PFSK-1 (cell line): ENCODE measurements around the gene AUH.

Experiments used
- FOXP2 ChIP-seq: optimal IDR thresholded peaks from 2 replicates; pipeline ENCODE3; 2011; ENCODE audit warnings: borderline replicate concordance, control low read depth, inconsistent platforms; ENCODE audit not compliant: insufficient read depth; ENCODE audit errors: extremely low read length, extremely low read depth
- POLR2AphosphoS5 ChIP-seq: IDR thresholded peaks from 2 replicates; pipeline ENCODE4 v1.6.1; 2012; ENCODE audit warnings: low read depth, mild to moderate bottlenecking, control low read depth, low read length, moderate library complexity
- REST ChIP-seq, 2 experiments: IDR thresholded peaks; 2 replicates each; pipeline versions ENCODE4 v1.6.1 to v1.8.0; 2011 to 2012; ENCODE audit warnings: low read depth in 2 of 2, low read length in 2 of 2, control low read depth in 1 of 2, inconsistent platforms in 1 of 2, mild to moderate bottlenecking in 1 of 2, moderate library complexity in 1 of 2; ENCODE audit not compliant: insufficient read depth in 1 of 2
- SIN3A ChIP-seq: IDR thresholded peaks from 2 replicates; pipeline ENCODE4 v1.6.1; 2012; ENCODE audit warnings: mild to moderate bottlenecking, low read length, moderate library complexity, borderline replicate concordance; ENCODE audit not compliant: insufficient read depth
- TAF1 ChIP-seq: IDR thresholded peaks from 2 replicates; pipeline ENCODE4 v1.6.1; 2012; ENCODE audit warnings: low read length, control low read depth, borderline replicate concordance; ENCODE audit not compliant: insufficient read depth

The AUH gene

GRCh38 chr9:91222457-91222856 lies 139.3 kb downstream of the AUH start:
- no peak for TF ChIP-seq POLR2AphosphoS5
- TF ChIP-seq REST (IDR thresholded peaks at IDR 0.05; ENCODE audit: insufficient read depth in 1 of 2, low read depth in 2 of 2, low read length in 2 of 2), result no peak
- no peak for TF ChIP-seq TAF1

- TF ChIP-seq SIN3A (no peak), FOXP2 (no peak), TAF1 (no peak), POLR2AphosphoS5 (no peak), REST (IDR thresholded peaks at IDR 0.05; ENCODE audit: insufficient read depth in 1 of 2, low read depth in 2 of 2, low read length in 2 of 2) (no peak)
These were observed 140.4 kb downstream of the AUH start for GRCh38 chr9:91221332-91221731.

GRCh38 chr9:91220491-91221135 lies 141.1 kb downstream of the AUH start:
- TF ChIP-seq POLR2AphosphoS5, result no peak
- no peak for TF ChIP-seq SIN3A
- TF ChIP-seq TAF1, result no peak
- no peak for TF ChIP-seq FOXP2
- no peak for TF ChIP-seq REST (IDR thresholded peaks at IDR 0.05; ENCODE audit: insufficient read depth in 1 of 2, low read depth in 2 of 2, low read length in 2 of 2)

- TF ChIP-seq REST (IDR thresholded peaks at IDR 0.05; ENCODE audit: insufficient read depth in 1 of 2, low read depth in 2 of 2, low read length in 2 of 2) (no peak), FOXP2 (no peak)
These were observed 141.7 kb downstream of the AUH start for GRCh38 chr9:91220021-91220420.

GRCh38 chr9:91219557-91219956 lies 142.2 kb downstream of the AUH start:
- no peak for TF ChIP-seq TAF1
- no peak for TF ChIP-seq POLR2AphosphoS5
- TF ChIP-seq FOXP2, result no peak
- TF ChIP-seq SIN3A, result no peak
- TF ChIP-seq REST (IDR thresholded peaks at IDR 0.05; ENCODE audit: insufficient read depth in 1 of 2, low read depth in 2 of 2, low read length in 2 of 2), result no peak
